Hematopoietic multipotent progenitor cell treated with erythropoietin and hydrocortisone succinate and interleukin-3 and kit ligand, for 8 days (in vitro differentiated cells): ENCODE results near the gene CCNI.
"Not testable (repeated sequence)": the region's sequence is repeated elsewhere in the genome, so short reads cannot be mapped to it uniquely, and the experiment has no call there.

Experiments
- DNase-seq: peaks from one replicate; pipeline ENCODE4 v3.0.0-alpha.2; 2015

Gene CCNI

GRCh38 chr4:77037168-77037567, 38.6 kb downstream of the CCNI start:
- DNase-seq: not testable (repeated sequence)

GRCh38 chr4:77036206-77036605, 39.6 kb downstream of the CCNI start:
- no peak for DNase-seq

- DNase-seq: no peak
Observed at GRCh38 chr4:77035153-77035552, 40.6 kb downstream of the CCNI start.

- DNase-seq: no peak
Observed at GRCh38 chr4:77031544-77031943, 44.2 kb downstream of the CCNI start.

GRCh38 chr4:77029757-77030156, 46.0 kb downstream of the CCNI start:
- DNase-seq: not testable (repeated sequence)

GRCh38 chr4:77028246-77028645, 47.5 kb downstream of the CCNI start:
- no peak for DNase-seq

GRCh38 chr4:77026322-77026704, 49.5 kb downstream of the CCNI start:
- no peak for DNase-seq

- no peak for DNase-seq
Observed at GRCh38 chr4:77025643-77026321, 50.0 kb downstream of the CCNI start.

- DNase-seq: no peak
Observed at GRCh38 chr4:77023920-77024319, 51.9 kb downstream of the CCNI start.

- no peak for DNase-seq
Observed at GRCh38 chr4:77022560-77023179, 53.1 kb downstream of the CCNI start.

GRCh38 chr4:77021614-77022089, 54.1 kb downstream of the CCNI start:
- no peak for DNase-seq

GRCh38 chr4:77020017-77020416, 55.8 kb downstream of the CCNI start:
- no peak for DNase-seq

GRCh38 chr4:77015390-77015789, 60.4 kb downstream of the CCNI start:
- no peak for DNase-seq

- no peak for DNase-seq
Observed at GRCh38 chr4:77014256-77014655, 61.5 kb downstream of the CCNI start.

GRCh38 chr4:77012726-77013125, 63.1 kb downstream of the CCNI start:
- DNase-seq: no peak

GRCh38 chr4:77010841-77011354, 64.9 kb downstream of the CCNI start:
- no peak for DNase-seq

- no peak for DNase-seq
Observed at GRCh38 chr4:77009511-77010115, 66.2 kb downstream of the CCNI start.

- DNase-seq: no peak
Observed at GRCh38 chr4:77007358-77008230, 68.2 kb downstream of the CCNI start.

- no peak for DNase-seq
Observed at GRCh38 chr4:77006753-77007353, 68.9 kb downstream of the CCNI start.

GRCh38 chr4:77003400-77003799, 72.4 kb downstream of the CCNI start:
- no peak for DNase-seq

GRCh38 chr4:77002321-77003107, 73.3 kb downstream of the CCNI start:
- DNase-seq: no peak

- no peak for DNase-seq
Observed at GRCh38 chr4:77001907-77002306, 73.9 kb downstream of the CCNI start.
